OCI-LY7 (cell line): ENCODE measurements around the gene SGPL1.

Source experiments
- EZH2phosphoT487 ChIP-seq: fragments of 200-600 bp; sonication (generic); IDR thresholded peaks from 2 replicates; pipeline ENCODE4 v1.6.1; 2018; ENCODE audit warnings: low read depth, borderline replicate concordance, mild to moderate bottlenecking, mixed run types, antibody characterized with exemption, low read length, moderate library complexity, mixed read lengths
- TF ChIP-seq, protein P1 (sequence below): fragments of 200-600 bp; sonication (generic); conservative IDR thresholded peaks from 2 replicates; pipeline ENCODE4 v1.5.1; 2014; ENCODE audit warnings: mild to moderate bottlenecking, antibody characterized with exemption, low read length, moderate library complexity, mixed read lengths

- TF ChIP-seq, protein P1, sequence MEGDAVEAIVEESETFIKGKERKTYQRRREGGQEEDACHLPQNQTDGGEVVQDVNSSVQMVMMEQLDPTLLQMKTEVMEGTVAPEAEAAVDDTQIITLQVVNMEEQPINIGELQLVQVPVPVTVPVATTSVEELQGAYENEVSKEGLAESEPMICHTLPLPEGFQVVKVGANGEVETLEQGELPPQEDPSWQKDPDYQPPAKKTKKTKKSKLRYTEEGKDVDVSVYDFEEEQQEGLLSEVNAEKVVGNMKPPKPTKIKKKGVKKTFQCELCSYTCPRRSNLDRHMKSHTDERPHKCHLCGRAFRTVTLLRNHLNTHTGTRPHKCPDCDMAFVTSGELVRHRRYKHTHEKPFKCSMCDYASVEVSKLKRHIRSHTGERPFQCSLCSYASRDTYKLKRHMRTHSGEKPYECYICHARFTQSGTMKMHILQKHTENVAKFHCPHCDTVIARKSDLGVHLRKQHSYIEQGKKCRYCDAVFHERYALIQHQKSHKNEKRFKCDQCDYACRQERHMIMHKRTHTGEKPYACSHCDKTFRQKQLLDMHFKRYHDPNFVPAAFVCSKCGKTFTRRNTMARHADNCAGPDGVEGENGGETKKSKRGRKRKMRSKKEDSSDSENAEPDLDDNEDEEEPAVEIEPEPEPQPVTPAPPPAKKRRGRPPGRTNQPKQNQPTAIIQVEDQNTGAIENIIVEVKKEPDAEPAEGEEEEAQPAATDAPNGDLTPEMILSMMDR = no peak
- no peak for TF ChIP-seq EZH2phosphoT487
These were observed 93.7 kb downstream of the SGPL1 start for GRCh38 chr10:70909326-70909935.
